Adrenal gland (tissue), 12 donors: ENCODE data around the gene LAG3. TPM values are rescaled to one million over a fixed set of nuclear protein-coding genes. Genes with fewer than 3 reads are reported as not detected.
A peak's percentile ranks its signal among the peaks of the same experiment; 100 is the strongest.

ENCODE experiments used
- DNase-seq, 7 donors: peaks; one replicate each; pipeline ENCODE4 v3.0.0-alpha.2; 2019 to 2020
- H3K27ac ChIP-seq, 5 donors: fragments of 200-600 bp; sonication (generic) in 4 of 5; 1 replicate in 3 of 5; 2 replicates in 2 of 5; pipeline versions ENCODE4 v1.5.1 to v1.8.0; 2016 to 2020; ENCODE audit warnings: mild to moderate bottlenecking in 1 of 5
- H3K27me3 ChIP-seq: fragments of 200-600 bp; 2 replicates; pipeline ENCODE4 v1.8.0; 2021
- H3K36me3 ChIP-seq, 2 donors: fragments of 200-600 bp; replicated peaks in 1 of 2; 1 replicate in 1 of 2; 2 replicates in 1 of 2; pipeline versions ENCODE4 v1.5.1 to v1.8.0; 2018 to 2022
- H3K4me1 ChIP-seq, 2 donors: fragments of 200-600 bp; replicated peaks in 1 of 2; 1 replicate in 1 of 2; 2 replicates in 1 of 2; pipeline versions ENCODE4 v1.5.1 to v1.8.0; 2018 to 2021
- H3K4me3 ChIP-seq, 4 donors: fragments of 200-600 bp; sonication (generic) in 3 of 4; one replicate each; pipeline ENCODE4 v1.5.1; 2016 to 2018
- H3K9me3 ChIP-seq, 3 donors: fragments of 200-600 bp; sonication (generic) in 1 of 3; replicated peaks in 1 of 3; 1 replicate in 2 of 3; 2 replicates in 1 of 3; pipeline versions ENCODE4 v1.5.1 to v1.8.0; 2016 to 2021
- CTCF ChIP-seq, 6 experiments: fragments of 450-650 bp in 4 of 6; fragments of 200-600 bp in 2 of 6; sonication (generic) in 1 of 6; IDR thresholded peaks; 1 replicate in 5 of 6; 2 replicates in 1 of 6; pipeline versions ENCODE4 v1.5.1 to v1.8.0; 2016 to 2021; ENCODE audit warnings: antibody characterized with exemption in 6 of 6, mild to moderate bottlenecking in 2 of 6, moderate library complexity in 1 of 6
- POLR2A ChIP-seq, 2 donors: fragments of 450-650 bp; IDR thresholded peaks; one replicate each; pipeline ENCODE4 v1.6.1; 2017; ENCODE audit warnings: antibody characterized with exemption in 2 of 2, mild to moderate bottlenecking in 2 of 2, moderate library complexity in 1 of 2
- WGBS, 4 donors: extraction: QIAGEN DNeasy Blood & Tissue Kit in 2 of 4; methylation state at CpG; one replicate each; pipeline versions ENCODE4 v1.1.5 to v1.1.7; 2013 to 2017; 5-methylcytosine and 5-hydroxymethylcytosine counted together
- intact Hi-C, 2 donors: fragments of 100-400 bp; cut with DNase I; formaldehyde crosslinking; loops; one replicate each; pipeline versions ENCODE4 v1.14.1 to v1.15.0; 2022 to 2023
- polyA plus RNA-seq, 3 donors: library from polyadenylated mRNA; stranded (reverse); fragments of 200-250 nt in 2 of 3; fragments of 350-450 nt in 1 of 3; fragmentation: Illumina TruSeq in 1 of 3; extraction: RNeasy Lipid Tissue Mini Kit (QIAGEN cat#74804) in 1 of 3; gene quantifications; one replicate each; pipeline ENCODE4 v1.2.3, GENCODE V29; 2013 to 2014
- total RNA-seq, 9 donors: library from RNA; depleted of rRNA in 4 of 9; stranded (reverse); fragments of >200 nt in 4 of 9; fragments of 120-200 nt in 1 of 9; fragmentation: NEBNext Ultra II Directional in 1 of 9; extraction: Animal tissue kit (Norgen Biotek cat#: 25700) in 1 of 9; gene quantifications; one replicate each; pipeline versions ENCODE4 v1.1.0 to v1.2.4, GENCODE V29; 2013 to 2023
- donor health status: healthy with polysubstance abuse.
- donor health status: Bipolar disorder and iron deficiency.
- donor health status: DM: yes; HTN: yes; CAD: no.
- donor health status: DM: no; HTN: no; CAD: no.
- donor health status: DM: no; HTN: no; CAD: no.
- donor health status: DM: yes; HTN: yes; CAD: no.

Gene LAG3
- total and polyA plus RNA-seq, 12 donors: 0.11 to 4.3 (median 0.71) TPM; not detected in 2

GRCh38 chr12:6777386-6777785 lies 5.1 kb downstream of the LAG3 start:
- DNase-seq: no peak
- intact Hi-C loops: loop anchor here in 1 of 2 donors (5.0 kb wide), 1 partner anchor 40 kb away; no protein-coding TSS in a partner anchor
- H3K4me3 ChIP-seq: no peak overlapping the region
- H3K36me3 ChIP-seq: no peaks in the 10 kb centered on the region
- 81 to 90% (median 87%) methylated on average over 4 to 5 of the region's 5 CpGs for WGBS, 4 donors
- TF ChIP-seq POLR2A (IDR thresholded peaks at IDR 0.05) (no peak), CTCF (IDR thresholded peaks at IDR 0.05) (no peak)
- no peaks in the 10 kb centered on the region for H3K9me3 ChIP-seq
- peaks cover 7 to 13% of the 10 kb centered on the region in 2 donors for H3K4me1 ChIP-seq
- no peaks in the 10 kb centered on the region for H3K27me3 ChIP-seq
- no peak overlapping the region for H3K27ac ChIP-seq

DNA sequence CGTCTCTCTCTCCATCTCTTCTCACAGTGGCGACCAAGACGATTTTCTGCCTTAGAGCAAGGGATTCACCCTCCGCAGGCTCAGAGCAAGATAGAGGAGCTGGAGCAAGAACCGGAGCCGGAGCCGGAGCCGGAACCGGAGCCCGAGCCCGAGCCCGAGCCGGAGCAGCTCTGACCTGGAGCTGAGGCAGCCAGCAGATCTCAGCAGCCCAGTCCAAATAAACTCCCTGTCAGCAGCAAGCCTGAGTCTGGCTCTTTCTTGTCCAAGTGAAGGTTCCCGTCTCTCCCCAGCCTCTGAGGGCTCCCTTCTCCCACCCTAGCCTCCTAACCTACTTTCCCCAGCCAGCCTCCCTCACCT lies 5.9 kb downstream of the LAG3 start:
- H3K27ac ChIP-seq: peak overlapping the region in 4 of 5 donors; percentile 3 to 84 (median 48)
- H3K9me3 ChIP-seq: no peaks in the 10 kb centered on the region
- H3K4me3 ChIP-seq: peak overlapping the region in 2 of 4 donors; percentile 4 to 44
- intact Hi-C loops: loop anchor here in 1 of 2 donors (5.0 kb wide), 1 partner anchor 41 kb away; no protein-coding TSS in a partner anchor
- TF ChIP-seq POLR2A (IDR thresholded peaks at IDR 0.05) (no peak), CTCF (IDR thresholded peaks at IDR 0.05) (no peak)
- peaks cover 7 to 13% of the 10 kb centered on the region in 2 donors for H3K4me1 ChIP-seq
- H3K36me3 ChIP-seq: no peaks in the 10 kb centered on the region
- WGBS, 4 donors: 17 to 27% (median 22%) methylated on average over 5 to 14 of the region's 14 CpGs
- no peaks in the 10 kb centered on the region for H3K27me3 ChIP-seq
- DNase-seq: peak; percentile 53 to 74 (median 66)

- Histone ChIP-seq H3K27me3 (no peaks in the 10 kb centered on the region), H3K4me1 (peaks cover 7 to 13% of the 10 kb centered on the region in 2 donors), H3K9me3 (no peaks in the 10 kb centered on the region), H3K4me3 (peak overlapping the region in 2 of 4 donors; percentile 4 to 44), H3K27ac (peak overlapping the region in 4 of 5 donors; percentile 3 to 84 (median 48)), H3K36me3 (no peaks in the 10 kb centered on the region)
- TF ChIP-seq POLR2A (IDR thresholded peaks at IDR 0.05): peak in 1 of 2 donors; percentile 59
- TF ChIP-seq CTCF (IDR thresholded peaks at IDR 0.05): peak; percentile 88 to 99 (median 98)
- peak; percentile 95 to 98 (median 97) for DNase-seq
- WGBS, 4 donors: 2 to 4% (median 4%) methylated on average over 14 to 35 of the region's 35 CpGs
- intact Hi-C loops: loop anchor here in 1 of 2 donors (5.0 kb wide), 1 partner anchor 42 kb away; no protein-coding TSS in a partner anchor
Observed at GRCh38 chr12:6778574-6779550, 6.5 kb downstream of the LAG3 start.

- no peaks in the 10 kb centered on the region for H3K27me3 ChIP-seq
- TF ChIP-seq POLR2A (IDR thresholded peaks at IDR 0.05) (no peak), CTCF (IDR thresholded peaks at IDR 0.05) (no peak)
- WGBS, 4 donors: 74 to 85% (median 81%) methylated on average over 6 of the region's 6 CpGs
Observed at GRCh38 chr12:6779708-6780432, 7.5 kb downstream of the LAG3 start.

More at GRCh38 chr12:6779708-6780432, 7.5 kb downstream of the LAG3 start:
- peaks cover 7 to 13% of the 10 kb centered on the region in 2 donors for H3K4me1 ChIP-seq
- intact Hi-C loops: loop anchor here (2.0 to 5.0 kb wide), 3 partner anchors 27 to 43 kb away; partner anchors contain the start of gene MLF2 (in 1 of the 2)
- no peak overlapping the region for H3K27ac ChIP-seq
- H3K4me3 ChIP-seq: no peak overlapping the region
- H3K9me3 ChIP-seq: no peaks in the 10 kb centered on the region
- no peak for DNase-seq
- H3K36me3 ChIP-seq: no peaks in the 10 kb centered on the region
